ENCODE measurements around the gene SLC22A6. TPM values are rescaled to one million over a fixed set of nuclear protein-coding genes. Genes with fewer than 3 reads are reported as not detected.

Gene SLC22A6
- total and polyA plus RNA-seq, 4 donors, result 0.25 TPM; not detected in 3

DNA sequence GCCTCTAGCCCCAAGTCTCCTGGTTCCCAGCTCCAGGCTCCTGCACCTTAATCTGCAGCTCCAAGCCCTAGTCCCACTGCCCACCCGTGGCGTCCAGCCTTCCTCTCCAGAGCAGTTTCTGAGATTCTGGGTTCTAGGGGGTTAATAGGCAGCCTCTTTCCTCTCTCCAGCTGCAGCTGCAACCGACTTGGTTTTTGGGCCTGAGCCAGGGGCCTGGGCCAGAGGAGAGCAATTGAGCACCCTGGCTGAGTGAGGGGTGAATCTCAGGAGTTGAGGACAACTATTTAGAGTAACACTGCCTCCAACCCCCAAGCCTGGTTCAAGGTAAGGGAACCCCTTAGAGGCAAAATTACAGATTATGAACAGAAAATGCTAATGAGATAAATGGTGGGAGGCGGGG, 54.6 kb downstream of the SLC22A6 start:
- ATAC-seq (ENCODE audit: low FRiP score), result no peak
- H3K36me3 ChIP-seq (ENCODE audit: control insufficient read depth in 1 of 2, insufficient read depth in 2 of 2, low read length in 1 of 2), result no peaks in the 10 kb centered on the region
- no peak overlapping the region for H3K4me3 ChIP-seq (ENCODE audit: low read length in 2 of 2)
- no peaks in the 10 kb centered on the region for H3K4me1 ChIP-seq (ENCODE audit: control insufficient read depth in 1 of 2, insufficient read depth in 2 of 2, low read length in 2 of 2)
- H3K27ac ChIP-seq (ENCODE audit: low read depth in 1 of 2, low read length in 2 of 2), result no peak overlapping the region
- WGBS, 2 donors, result 47 to 58% methylated on average over 4 of the region's 4 CpGs
- H3K27me3 ChIP-seq (ENCODE audit: control insufficient read depth in 1 of 2, insufficient read depth in 2 of 2, low read length in 1 of 2), result no peaks in the 10 kb centered on the region
- intact Hi-C loops (cut with DNase I), result no loop called here
- no peaks in the 10 kb centered on the region for H3K9me3 ChIP-seq (ENCODE audit: control insufficient read depth, low read length)
- no peak for DNase-seq

DNA sequence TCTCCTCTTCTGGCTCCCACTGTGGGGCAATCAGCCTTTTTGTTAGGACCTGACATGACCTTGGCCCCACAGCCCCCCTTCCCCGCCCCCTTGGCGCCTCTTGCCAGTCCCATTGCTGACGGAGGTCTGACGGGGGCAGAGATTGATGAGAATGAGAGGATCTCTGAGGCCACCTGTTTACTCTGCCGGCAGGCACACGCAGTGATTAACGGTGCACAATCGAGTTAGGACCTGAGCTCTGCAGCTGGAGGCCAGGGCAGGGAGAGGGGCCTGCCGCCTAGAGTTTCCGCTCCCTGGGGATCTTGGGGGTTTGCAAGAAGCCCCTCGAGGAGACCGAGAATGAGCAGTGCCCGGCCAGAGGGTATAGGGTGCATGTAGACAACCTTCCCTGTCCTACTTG, 56.8 kb downstream of the SLC22A6 start:
- 81 to 82% methylated on average over 13 of the region's 13 CpGs for WGBS, 2 donors
- no peak for DNase-seq
- H3K4me1 ChIP-seq (ENCODE audit: control insufficient read depth in 1 of 2, insufficient read depth in 2 of 2, low read length in 2 of 2), result no peaks in the 10 kb centered on the region
- no peaks in the 10 kb centered on the region for H3K36me3 ChIP-seq (ENCODE audit: control insufficient read depth in 1 of 2, insufficient read depth in 2 of 2, low read length in 1 of 2)
- no peak overlapping the region for H3K27ac ChIP-seq (ENCODE audit: low read depth in 1 of 2, low read length in 2 of 2)
- no peak overlapping the region for H3K4me3 ChIP-seq (ENCODE audit: low read length in 2 of 2)
- ATAC-seq (ENCODE audit: low FRiP score), result no peak
- no peaks in the 10 kb centered on the region for H3K9me3 ChIP-seq (ENCODE audit: control insufficient read depth, low read length)
- H3K27me3 ChIP-seq (ENCODE audit: control insufficient read depth in 1 of 2, insufficient read depth in 2 of 2, low read length in 1 of 2), result no peaks in the 10 kb centered on the region
- intact Hi-C loops (cut with DNase I), result no loop called here

DNA sequence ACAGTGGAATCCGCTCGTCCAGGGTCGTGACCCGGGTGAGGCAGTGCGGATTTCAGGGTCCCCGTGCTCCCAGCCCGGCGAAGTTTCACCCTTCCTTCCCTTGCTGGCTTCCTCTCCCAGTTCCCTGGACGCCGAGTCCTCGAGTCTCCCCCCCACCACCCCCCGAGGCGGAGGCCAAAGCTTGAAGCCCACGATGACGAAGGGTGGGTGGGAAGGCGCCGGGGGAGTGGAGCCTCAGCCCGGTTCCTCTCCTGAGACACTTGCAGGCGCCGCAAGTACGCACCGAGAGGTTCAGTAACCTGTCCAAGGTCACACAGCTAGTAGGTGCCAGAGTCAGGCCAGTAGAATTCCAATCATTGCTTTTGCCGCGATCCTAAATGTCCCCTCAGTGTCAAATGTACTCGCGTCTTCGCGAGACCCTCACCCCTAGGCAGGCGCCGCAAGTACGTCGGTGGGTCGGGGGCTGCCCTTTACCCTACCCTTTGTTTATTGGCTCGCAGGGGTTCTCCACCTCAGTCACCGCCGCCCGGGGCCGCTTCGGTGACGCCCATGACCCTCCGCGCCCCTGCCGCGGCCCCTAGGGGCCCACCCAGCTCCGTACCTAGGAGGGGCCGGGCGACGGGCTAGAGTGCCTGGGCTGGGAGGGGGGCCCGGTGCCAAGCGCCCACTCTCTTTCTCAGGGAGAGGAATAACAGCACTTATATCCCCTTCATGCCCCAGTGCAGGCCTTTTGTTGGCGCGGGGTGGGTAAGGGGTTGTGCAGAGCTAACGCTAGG, 57.9 kb downstream of the SLC22A6 start:
- H3K4me3 ChIP-seq (ENCODE audit: low read length in 2 of 2), result no peak overlapping the region
- no peaks in the 10 kb centered on the region for H3K4me1 ChIP-seq (ENCODE audit: control insufficient read depth in 1 of 2, insufficient read depth in 2 of 2, low read length in 2 of 2)
- WGBS, 2 donors, result 17 to 18% methylated on average over 49 to 53 of the region's 53 CpGs
- ATAC-seq (ENCODE audit: low FRiP score), result no peak
- H3K27me3 ChIP-seq (ENCODE audit: control insufficient read depth in 1 of 2, insufficient read depth in 2 of 2, low read length in 1 of 2), result no peaks in the 10 kb centered on the region
- H3K36me3 ChIP-seq (ENCODE audit: control insufficient read depth in 1 of 2, insufficient read depth in 2 of 2, low read length in 1 of 2), result no peaks in the 10 kb centered on the region
- H3K9me3 ChIP-seq (ENCODE audit: control insufficient read depth, low read length), result no peaks in the 10 kb centered on the region
- DNase-seq, result no peak
- no peak overlapping the region for H3K27ac ChIP-seq (ENCODE audit: low read depth in 1 of 2, low read length in 2 of 2)
- intact Hi-C loops (cut with DNase I), result no loop called here

Other genes with a start within 250 kb of the SLC22A6 start
- 1 to 10 TPM; 9.7 to 9.8 TPM for gene ZBTB3, start 230.8 kb downstream of the SLC22A6 start, total RNA-seq
- 1 to 10 TPM; 2.9 to 3.9 TPM for gene ZBTB3, start 230.8 kb downstream of the SLC22A6 start, polyA plus RNA-seq
- 10 to 100 TPM; 40.0 to 50.3 TPM for gene POLR2G, start 223.4 kb downstream of the SLC22A6 start, total RNA-seq
- 100 to 1,000 TPM in 1 of 2 donors, 10 to 100 TPM in 1; 80.4 to 109 TPM for gene POLR2G, start 223.4 kb downstream of the SLC22A6 start, polyA plus RNA-seq
- 10 to 100 TPM; 13.2 to 21.3 TPM for gene TAF6L, start 213.6 kb downstream of the SLC22A6 start, total RNA-seq
- 10 to 100 TPM; 14.5 to 43.5 TPM for gene TAF6L, start 213.6 kb downstream of the SLC22A6 start, polyA plus RNA-seq
- 10 to 100 TPM; 26.8 to 31.0 TPM for gene TMEM179B, start 197.6 kb downstream of the SLC22A6 start, total RNA-seq
- gene TMEM179B, start 197.6 kb downstream of the SLC22A6 start, polyA plus RNA-seq, result 10 to 100 TPM; 29.2 to 55.9 TPM
- 10 to 100 TPM in 1 of 2 donors, 1 to 10 TPM in 1; 6.0 to 12.6 TPM for gene TMEM223, start 193.0 kb downstream of the SLC22A6 start, total RNA-seq
- gene TMEM223, start 193.0 kb downstream of the SLC22A6 start, polyA plus RNA-seq, result 10 to 100 TPM; 10.4 to 10.6 TPM
- 10 to 100 TPM; 82.4 to 99.9 TPM for gene NXF1, start 179.5 kb downstream of the SLC22A6 start, total RNA-seq
- gene NXF1, start 179.5 kb downstream of the SLC22A6 start, polyA plus RNA-seq, result 100 to 1,000 TPM in 1 of 2 donors, 10 to 100 TPM in 1; 26.8 to 455 TPM
- gene STX5, start 152.9 kb downstream of the SLC22A6 start, total RNA-seq, result 10 to 100 TPM; 42.6 to 46.4 TPM
- gene STX5, start 152.9 kb downstream of the SLC22A6 start, polyA plus RNA-seq, result 10 to 100 TPM; 19.2 to 44.0 TPM
- not detected for gene TEX54, start 152.1 kb downstream of the SLC22A6 start, total RNA-seq
- gene TEX54, start 152.1 kb downstream of the SLC22A6 start, polyA plus RNA-seq, result 1 to 10 TPM in 1 of 2 donors, not detected in 1; 5.5 TPM
- 10 to 100 TPM; 35.4 to 42.9 TPM for gene WDR74, start 145.4 kb downstream of the SLC22A6 start, total RNA-seq
- gene WDR74, start 145.4 kb downstream of the SLC22A6 start, polyA plus RNA-seq, result 10 to 100 TPM; 13.5 to 53.9 TPM
- gene SLC3A2, start 104.1 kb downstream of the SLC22A6 start, total RNA-seq, result 100 to 1,000 TPM in 1 of 2 donors, 10 to 100 TPM in 1; 98.6 to 107 TPM
- gene SLC3A2, start 104.1 kb downstream of the SLC22A6 start, polyA plus RNA-seq, result 10 to 100 TPM; 31.8 to 74.8 TPM
- not detected for gene CHRM1, start 63.6 kb downstream of the SLC22A6 start, total RNA-seq
- gene CHRM1, start 63.6 kb downstream of the SLC22A6 start, polyA plus RNA-seq, result not detected
- gene SLC22A8, start 30.9 kb upstream of the SLC22A6 start, total RNA-seq, result not detected
- gene SLC22A8, start 30.9 kb upstream of the SLC22A6 start, polyA plus RNA-seq, result not detected
- not detected for gene SLC22A24, start 159.3 kb upstream of the SLC22A6 start, total RNA-seq
- not detected for gene SLC22A24, start 159.3 kb upstream of the SLC22A6 start, polyA plus RNA-seq